HG03175 (cell line): ENCODE measurements around the gene IMPA2.

ENCODE experiments used
- ATAC-seq: cut with Tn5 transposase; IDR thresholded peaks from one replicate; pipeline ENCODE4 v1.9.1; 2021; ENCODE audit warnings: mild to moderate bottlenecking, moderate library complexity; ENCODE audit not compliant: unreplicated experiment

The IMPA2 gene

DNA sequence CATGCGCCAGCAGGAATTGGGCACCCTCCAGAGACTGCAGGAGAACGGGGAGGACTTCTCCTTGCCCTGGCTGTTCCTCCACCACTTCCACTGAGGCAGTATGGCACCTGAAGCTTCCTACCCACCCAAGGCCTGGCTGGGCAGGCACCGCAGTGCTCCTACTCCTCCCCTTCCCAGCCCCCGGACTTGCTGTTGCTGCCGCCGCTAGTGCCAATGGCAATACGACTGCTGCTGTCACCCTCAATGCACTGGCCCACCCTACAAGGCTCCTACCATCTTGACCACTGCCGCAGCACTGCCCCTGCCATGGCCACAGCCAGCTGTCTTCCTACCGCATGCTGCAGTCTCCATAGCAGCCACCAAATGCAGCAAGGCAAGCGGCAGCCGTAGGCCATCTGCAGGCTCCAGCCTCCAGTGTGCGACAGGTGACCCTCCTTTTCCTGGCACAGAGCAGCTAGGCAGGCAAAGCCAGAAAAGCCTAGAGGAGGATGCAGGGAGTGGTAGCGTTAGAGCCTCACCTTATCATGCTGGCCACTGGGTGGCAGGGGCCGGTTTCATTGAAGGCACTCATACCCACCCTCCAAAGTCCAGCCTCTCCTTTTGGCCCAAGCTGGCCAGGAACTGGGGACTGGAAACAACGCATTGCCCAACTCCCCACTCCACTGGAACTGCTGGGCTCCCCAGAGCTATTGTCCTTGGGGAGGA is 64.9 kb downstream of the IMPA2 start:
- no peak for ATAC-seq

DNA sequence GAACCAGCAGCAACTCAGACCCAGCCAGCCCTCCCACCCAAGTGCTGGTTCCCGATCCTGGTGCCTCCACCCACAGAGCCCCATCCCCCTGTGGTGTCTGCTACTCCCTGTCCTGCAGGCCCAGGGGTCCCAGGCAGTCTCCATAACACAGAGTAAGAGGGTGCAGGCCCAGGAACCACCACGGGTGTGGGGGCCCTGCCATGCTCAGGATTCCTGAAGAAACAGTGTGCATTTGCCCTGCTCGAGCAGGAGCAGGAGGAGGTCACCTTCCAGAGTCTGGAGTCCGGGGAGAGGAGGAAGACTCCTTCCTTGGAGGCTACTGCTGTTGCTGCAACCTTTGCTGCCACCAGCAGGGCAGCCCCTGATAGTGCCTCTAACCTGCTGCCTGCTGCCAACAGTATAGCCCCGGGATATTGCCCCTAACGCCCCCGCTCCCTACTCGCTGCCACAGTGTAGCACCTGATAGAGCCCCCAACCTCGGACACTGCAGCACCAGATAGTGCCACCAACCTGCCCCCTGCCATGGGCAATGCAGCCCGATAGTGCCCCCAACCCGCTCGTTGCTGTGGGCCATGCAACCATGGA is 65.5 kb downstream of the IMPA2 start:
- no peak for ATAC-seq

DNA sequence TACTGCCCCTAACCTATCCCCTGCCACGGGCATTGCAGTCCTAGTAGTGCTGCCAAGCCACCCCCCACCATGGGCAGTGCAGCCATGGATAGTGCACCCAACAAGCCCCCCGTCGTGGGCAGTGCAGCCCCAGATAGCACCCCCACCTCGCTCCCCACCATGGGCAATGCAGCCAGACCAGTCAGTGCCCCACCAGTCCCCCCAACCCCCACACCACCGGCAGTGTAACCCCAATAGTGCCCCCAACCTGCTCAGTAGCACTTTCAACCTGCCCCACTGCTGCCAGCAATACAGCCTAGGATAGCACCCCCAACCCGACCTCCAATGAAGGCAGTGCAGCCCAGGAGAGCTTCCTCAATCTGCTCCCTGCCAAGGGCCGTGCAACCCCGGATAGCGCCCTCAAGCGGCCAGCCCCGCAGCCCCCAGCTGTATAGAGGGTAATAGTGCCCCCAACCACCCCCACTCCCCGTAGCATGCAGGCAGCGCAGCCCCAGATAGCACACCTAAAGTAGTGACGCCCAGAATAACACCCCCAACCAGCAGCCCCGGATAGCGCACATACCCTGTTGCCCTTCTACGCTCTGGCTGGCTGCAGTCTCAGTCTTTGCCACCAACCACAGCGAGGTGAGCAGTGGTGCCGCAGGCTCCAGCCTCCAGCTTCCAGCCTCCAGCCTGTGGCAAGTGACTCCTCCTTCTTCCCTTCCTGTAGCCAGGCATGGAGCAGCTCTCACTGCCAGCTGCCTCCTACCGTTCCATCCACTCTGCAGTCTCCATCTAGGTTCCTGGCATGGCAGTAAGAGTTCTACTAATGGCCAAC is 66.9 kb downstream of the IMPA2 start:
- no peak for ATAC-seq

DNA sequence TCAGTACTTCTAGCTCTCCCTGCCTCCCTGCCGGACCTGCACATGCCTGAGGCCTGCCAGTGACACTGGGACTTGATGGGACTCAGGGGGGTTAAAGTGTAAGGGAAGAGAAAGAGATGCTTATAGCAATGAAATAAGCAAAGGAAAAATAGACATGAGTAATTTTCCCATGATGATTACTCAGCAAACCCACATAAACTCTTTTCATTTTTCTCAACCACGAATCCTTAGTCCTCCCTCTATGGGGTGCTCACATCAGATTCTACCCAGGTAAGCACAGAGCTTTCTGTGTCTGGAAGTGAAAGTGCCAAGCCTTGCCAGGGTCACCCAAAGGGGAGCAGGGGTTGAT is 67.5 kb downstream of the IMPA2 start:
- no peak for ATAC-seq

DNA sequence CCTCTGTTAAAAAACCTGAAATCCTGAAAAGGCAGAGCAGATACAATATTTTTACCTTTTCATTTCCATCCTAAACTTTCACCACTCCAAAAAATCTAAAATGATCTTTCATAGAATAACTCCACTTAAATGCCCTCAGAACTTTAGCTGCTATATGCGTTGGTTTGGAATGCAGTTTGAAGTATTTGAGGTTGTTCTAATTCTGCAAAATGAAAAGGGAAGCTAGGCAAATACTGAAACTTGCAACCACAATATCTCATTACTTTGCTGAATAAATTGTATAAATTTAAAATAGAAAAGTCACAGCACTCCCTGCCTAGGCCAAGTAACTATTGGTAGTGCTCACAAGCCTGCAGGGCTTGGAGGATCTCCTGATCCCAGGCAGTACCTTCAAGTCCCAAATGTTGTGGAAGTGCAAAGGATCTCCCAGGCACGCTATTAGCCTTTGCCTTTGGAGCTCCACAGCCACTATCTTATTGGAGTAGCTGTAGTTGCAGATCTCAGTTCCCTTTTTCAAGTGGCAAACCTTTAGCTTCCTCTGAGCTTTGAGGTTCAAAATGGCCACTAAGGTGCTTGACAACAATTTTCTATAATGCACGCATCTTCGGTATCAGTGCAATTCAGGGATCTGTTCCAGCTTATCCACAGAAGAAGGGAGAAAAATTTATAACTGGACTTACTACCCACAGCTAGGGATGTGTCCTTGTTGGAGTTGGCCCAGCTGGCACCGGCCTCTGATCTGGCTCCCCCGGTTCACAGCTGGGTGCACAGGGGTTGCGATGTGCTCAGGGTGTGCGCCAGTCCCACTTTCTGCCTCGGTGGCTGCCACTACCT is 68.9 kb downstream of the IMPA2 start:
- peak; percentile 92 for ATAC-seq

DNA sequence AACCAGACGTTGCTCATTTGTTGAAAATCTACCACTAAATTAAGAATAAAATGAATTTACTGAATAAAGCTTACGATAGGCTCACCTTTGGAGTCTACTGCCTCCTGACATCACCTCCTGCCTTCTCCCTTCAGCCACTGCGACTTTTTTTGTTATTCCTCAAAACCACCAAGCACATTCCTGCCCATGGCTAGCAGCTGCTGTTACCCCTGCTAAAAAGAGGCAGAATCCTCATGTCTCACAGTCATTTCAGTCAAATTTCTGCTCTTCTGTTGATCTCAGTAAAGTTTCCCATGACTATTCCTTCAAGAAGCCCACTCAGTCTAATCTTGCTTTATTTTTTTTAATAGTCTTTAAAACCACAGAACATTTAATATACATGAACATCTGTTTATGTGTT is 71.6 kb downstream of the IMPA2 start:
- no peak for ATAC-seq

DNA sequence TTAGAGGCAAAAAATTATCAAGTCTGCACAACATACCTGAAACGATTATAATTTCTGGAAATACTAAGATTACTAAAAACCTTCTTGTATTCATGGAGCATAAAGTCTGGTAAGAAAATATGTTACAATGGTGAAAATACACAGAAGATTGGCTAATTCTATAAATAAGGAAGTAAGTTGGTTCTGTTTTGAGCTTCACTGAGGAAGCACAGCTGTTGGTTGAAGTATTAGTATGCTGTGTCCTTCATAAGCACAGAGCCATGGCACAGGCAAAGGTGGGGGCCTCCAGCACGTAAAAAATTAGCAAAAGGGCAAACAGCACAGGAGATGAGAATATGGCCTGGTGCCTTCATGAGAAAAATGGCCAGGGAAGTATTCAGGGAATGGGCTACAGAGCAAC is 72.0 kb downstream of the IMPA2 start:
- peak; percentile 40 for ATAC-seq

DNA sequence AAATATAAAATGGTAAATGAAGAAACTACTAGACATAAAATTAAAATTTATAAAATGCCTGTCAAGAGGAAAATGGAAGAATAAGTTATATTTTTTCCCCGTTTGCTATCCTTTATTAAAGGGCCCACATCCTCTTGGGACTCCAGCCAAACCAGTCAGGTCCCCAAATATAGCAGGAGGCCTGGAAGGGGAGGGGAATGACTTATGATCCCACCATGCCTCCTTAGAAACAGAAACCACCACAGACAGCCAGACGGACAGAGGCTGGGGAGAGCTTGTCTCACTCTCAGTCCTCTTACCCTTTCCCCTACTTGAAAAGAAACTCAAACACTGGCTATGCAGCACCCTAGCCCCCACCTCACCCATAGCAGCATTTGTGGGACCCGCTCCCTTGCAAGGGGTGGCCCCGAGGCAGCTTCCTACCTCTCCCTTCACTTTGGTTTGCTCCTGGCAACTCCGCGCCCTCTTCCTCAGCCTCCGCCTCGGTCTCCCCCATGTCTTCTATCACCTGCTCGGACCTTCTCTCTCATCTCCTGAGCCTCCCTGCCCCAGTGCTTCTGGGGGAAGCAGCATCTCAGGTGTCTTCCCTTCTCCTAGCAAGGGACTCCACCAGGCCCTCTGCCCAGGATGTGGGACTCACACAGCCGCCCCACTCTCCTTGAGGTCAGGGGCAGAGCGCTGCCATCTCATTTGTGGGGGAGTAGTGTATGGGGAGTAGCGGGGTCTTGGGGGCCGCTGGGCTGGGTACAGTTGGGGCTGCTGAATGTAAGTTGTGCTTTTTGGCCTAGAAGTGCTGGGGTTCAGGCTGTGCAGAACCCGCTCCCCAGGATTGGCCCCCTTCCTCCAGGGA is 75.0 kb downstream of the IMPA2 start:
- ATAC-seq, result no peak

DNA sequence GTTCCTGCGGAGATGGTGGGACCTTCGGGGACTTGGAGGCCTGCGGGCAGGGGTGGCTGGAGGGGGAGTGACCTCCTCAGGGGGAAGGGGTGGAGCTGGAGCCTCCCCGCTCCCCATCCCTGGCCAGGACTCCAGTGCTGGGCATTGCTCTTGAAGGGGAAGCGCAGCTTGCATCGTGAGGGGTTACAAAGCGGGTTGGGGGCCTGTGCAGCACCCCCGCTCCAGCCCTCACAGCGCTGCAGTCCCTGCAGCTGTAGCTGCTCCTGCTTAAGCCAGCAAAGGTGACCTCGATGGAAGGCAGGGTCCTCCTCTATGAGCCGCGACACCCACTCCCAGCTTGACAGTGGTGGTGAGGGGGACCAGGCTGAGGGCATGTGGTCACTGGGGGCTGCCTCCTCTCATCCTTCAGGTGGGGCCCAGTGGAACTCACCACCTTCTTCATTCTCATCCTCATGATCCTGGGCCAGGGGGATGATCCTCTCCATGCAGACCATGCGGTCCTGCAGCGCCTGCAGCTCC is 75.6 kb downstream of the IMPA2 start:
- no peak for ATAC-seq

DNA sequence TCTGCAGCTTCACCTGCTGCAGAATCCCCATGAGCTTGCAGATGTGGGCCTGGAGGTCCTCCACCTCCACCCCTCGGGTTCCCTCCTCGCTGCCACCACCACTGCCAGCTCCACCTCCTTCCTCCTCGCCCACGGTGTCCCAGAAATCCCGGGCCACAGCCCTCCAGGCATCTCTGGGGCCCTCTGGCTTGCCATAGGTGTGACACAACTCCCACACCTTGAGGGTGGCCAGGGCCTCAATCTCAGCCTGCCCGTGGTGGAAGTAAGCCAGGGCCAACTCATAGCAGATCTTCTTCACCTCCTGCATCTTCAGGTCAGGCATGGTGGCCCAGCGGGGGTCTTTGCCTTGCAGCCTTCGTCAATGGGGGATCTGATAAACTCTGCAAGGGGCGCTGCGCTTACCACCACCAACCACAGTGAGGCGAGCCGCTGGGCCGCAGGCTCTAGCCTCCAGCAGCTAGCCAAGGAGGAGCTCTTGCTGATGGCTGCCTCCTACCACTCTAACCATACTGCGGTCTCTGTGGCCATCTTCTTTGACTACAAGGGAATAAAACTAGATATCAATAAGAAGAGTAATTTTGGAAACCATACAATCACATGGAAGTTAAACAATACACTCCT is 76.2 kb downstream of the IMPA2 start:
- no peak for ATAC-seq

DNA sequence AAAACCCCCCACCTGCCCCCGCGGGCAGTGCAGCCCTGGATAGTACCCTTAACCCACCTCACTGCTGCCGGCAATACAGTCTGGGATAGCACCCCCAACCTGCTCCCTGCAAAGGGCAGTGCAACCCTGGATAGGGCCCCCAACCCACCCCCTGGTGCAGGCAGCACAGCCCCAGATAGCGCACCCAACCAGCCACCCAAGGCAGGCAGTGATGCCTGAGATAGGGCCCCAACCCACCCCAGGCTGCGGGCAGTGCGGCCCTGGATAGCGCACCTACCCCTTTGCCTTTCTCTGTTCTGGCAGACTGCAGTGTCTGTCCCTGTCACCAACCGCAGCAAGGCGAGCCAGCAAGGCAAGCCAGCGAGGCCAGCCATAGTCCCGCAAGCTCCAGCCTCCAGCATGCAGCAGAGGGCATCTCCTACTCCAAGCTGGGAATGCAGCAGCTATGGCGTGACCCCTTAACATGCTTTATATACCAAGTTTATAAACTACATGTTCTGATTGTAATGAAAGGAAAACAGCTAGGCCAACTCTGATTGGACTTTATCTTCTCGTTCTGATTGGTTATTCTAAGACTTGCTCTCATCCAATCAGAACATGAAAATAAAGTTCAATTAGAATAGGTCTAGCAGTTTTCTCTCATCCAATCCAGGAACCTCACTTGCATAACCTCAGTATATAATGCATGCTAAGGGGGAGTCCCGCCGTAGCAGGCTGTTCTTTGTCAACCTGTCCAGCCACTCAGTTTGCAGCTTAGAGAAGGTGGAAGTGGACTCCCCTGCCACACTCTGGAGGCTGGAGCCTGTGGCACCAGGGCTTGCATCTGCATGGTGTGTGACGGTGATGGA is 78.3 kb downstream of the IMPA2 start:
- ATAC-seq, result no peak

DNA sequence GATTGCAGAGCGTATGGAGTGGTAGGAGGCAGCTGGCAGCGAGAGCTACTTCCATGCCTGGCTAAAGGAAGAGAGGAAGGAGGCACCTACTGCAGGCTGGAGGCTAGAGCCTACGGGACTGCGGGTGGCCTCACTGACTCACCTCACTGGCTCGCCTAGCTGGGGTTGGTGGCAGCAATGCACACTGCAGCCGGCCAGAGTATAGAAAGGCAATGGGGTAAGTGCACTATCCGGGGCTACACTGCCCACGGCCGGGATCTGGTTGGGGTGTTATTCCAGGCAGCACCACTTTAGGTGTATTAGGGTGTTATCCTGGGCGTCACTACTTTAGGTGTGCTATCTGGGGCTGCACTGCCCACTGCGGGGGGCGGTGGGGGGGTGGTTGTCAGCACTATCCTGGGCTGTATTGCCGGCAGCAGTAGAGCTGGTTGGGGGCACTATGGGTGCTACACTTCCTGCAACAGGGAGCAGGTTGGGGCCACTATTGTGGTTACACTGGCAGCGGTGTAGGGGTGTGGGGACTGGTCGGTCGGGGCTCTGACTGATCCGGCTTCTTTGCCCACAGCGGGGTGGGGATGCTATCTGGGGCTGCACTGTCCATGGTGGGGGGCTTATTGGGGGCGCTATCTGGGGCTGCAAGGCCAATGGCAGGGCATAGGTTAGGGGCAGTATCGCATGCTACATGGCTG is 79.0 kb downstream of the IMPA2 start:
- no peak for ATAC-seq

DNA sequence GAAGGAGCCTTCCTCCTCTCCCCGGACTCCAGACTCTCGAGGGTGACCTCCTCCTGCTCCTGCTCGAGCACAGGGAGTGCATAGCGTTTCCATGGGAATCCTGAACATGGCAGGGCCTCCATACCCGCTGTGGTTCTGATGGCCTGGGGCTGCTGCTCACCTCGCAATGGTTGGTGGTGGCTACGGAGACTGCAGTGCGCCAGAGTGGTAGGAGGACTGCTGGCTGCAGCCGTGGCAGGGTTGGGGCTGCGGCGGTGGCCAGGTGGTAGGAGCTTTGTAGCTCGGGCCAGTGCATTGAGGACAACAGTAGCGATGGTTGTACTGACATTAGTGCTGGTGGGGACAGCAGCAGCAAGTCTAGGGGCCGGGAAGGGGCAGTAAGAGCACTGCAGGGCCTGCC is 80.4 kb downstream of the IMPA2 start:
- no peak for ATAC-seq

DNA sequence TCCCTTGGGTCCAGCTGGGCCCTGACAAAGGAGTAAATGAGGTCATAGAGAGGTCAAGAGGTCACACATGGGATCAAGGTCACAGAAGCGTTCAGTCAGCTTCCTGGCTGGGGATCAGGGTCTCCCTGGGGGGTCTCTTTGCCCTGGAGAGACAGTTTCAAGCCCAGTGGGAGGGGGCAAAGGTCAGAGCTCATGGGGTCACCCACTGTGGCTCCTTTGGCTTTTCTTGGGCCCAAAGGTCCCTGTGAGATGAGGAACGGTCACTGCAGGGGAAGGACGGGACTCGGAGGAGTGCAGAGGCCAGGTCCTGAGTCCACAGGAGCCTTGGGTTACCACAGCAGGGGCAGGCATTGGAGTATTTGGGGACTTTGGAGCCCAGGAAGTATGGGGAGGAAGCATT is 81.7 kb downstream of the IMPA2 start:
- ATAC-seq, result no peak

DNA sequence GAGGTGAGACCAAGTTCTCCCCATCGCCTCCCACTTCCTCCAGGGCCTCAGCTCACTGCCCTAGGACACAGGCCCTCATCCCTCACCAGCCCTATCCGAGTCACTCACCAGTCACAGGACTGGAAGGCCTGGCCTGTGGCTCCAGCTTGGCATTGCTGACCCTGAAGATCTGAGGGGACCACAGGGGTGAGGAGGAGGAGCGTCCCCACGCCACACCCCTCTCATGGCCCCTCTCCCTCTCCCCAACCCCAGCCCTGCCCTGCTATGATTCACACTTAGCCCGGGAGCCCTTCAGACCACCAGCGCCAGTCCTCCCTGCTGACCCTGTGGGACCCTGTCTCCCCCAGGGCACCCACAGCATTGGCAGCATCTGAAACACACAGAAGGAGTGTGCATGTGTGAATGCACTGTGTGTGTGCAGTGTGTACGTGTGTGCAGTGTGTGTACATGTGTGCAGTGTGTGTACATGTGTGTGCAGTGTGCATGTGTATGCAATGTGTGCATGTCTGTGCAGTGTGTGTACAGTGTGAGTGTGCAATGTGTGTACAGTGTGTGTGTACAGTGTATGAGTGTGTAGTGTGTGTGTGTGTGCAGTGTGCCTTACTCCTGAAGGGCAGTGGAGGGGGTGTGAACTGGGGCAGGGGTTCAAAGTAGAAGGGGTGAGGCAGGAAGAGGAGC is 82.9 kb downstream of the IMPA2 start:
- ATAC-seq, result no peak

DNA sequence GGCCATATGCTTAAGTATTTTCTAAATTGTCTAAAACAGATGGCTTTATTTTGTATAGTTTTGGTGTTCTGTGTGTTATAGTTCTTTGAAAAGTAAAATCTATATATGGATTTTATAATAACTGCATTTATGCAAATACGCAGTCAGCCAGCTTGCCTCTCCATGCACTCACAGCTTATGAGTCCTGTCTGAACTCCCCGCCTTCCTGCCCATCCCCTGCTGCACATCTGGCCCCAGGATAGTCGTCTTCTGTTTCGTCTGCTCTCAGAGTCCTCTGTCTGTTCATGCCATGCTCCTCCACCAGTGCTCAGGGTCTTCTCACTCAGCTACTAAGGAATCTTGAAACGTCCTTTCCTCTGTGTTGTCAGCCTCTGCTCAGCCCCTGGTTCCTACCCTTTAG is 84.1 kb downstream of the IMPA2 start:
- no peak for ATAC-seq

DNA sequence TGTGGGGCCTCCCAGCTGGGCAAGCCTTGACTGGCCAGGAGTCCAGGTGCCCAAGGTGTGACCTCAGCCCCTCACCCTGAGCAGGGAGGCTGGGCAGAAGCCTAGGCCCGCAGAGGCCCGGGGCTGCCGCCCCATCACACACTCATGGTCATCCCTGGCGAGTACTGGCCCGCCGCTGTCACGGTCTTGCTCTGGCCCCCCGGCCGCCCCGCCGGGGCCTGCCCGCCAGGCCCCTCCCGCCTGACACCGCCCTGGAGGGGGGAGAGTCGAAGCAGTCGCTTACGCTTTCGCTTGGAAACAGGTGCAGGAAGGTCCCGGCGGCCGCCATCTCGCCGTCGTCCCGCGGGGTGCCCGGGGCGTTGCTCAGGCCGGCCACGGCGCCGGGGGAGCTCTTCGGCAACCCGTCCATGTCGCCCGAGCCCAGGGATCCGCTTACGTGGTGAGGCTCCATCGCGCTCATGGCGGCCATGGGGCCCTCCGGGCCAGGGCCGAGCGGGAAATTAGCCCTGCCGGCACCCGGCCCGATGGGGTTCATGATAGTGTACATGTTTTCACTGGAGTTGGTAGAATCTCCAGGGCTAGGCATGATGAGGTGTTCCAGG is 85.7 kb downstream of the IMPA2 start:
- no peak for ATAC-seq
